PFSK-1 (cell line): ENCODE results near the gene JCHAIN.

Source experiments
- POLR2AphosphoS5 ChIP-seq: IDR thresholded peaks from 2 replicates; pipeline ENCODE4 v1.6.1; 2012; ENCODE audit warnings: low read depth, mild to moderate bottlenecking, control low read depth, low read length, moderate library complexity
- SIN3A ChIP-seq: IDR thresholded peaks from 2 replicates; pipeline ENCODE4 v1.6.1; 2012; ENCODE audit warnings: mild to moderate bottlenecking, low read length, moderate library complexity, borderline replicate concordance; ENCODE audit not compliant: insufficient read depth
- TAF1 ChIP-seq: IDR thresholded peaks from 2 replicates; pipeline ENCODE4 v1.6.1; 2012; ENCODE audit warnings: low read length, control low read depth, borderline replicate concordance; ENCODE audit not compliant: insufficient read depth
- TF ChIP-seq, protein P1 (sequence below), 2 experiments: IDR thresholded peaks; 2 replicates each; pipeline versions ENCODE4 v1.6.1 to v1.8.0; 2011 to 2012; ENCODE audit warnings: low read depth in 2 of 2, low read length in 2 of 2, control low read depth in 1 of 2, inconsistent platforms in 1 of 2, mild to moderate bottlenecking in 1 of 2, moderate library complexity in 1 of 2; ENCODE audit not compliant: insufficient read depth in 1 of 2

DNA sequence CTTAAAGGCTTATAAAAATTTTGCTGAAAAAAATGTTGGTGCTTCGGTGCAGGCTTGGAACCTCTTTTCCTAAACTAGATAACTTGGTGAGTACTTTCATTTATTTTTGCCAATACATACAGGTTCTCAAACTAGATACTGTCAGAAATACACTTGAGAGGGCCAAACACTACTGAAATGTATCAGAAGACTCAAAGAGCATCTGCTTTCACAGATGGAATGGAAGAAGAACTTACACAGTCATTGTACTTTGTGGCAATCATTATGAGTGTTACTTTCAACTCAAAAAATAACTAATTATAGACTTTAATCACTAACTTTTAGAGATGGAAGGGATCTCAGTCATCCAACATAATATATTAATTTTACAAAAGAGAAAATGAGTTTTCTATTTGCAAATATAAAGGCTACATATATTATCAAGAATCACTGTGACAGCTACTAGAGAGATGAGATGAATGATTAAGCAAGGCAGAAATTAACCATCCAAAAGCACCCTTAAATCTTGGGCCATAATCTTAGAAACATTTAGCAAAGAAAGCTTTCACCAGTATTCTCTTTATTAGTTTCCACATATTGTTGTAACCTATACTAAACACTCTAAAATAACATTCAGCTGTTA lies 36.7 kb downstream of the JCHAIN start:
- TF ChIP-seq POLR2AphosphoS5: no peak
- no peak for TF ChIP-seq TAF1
- TF ChIP-seq SIN3A: no peak
- TF ChIP-seq, protein P1, sequence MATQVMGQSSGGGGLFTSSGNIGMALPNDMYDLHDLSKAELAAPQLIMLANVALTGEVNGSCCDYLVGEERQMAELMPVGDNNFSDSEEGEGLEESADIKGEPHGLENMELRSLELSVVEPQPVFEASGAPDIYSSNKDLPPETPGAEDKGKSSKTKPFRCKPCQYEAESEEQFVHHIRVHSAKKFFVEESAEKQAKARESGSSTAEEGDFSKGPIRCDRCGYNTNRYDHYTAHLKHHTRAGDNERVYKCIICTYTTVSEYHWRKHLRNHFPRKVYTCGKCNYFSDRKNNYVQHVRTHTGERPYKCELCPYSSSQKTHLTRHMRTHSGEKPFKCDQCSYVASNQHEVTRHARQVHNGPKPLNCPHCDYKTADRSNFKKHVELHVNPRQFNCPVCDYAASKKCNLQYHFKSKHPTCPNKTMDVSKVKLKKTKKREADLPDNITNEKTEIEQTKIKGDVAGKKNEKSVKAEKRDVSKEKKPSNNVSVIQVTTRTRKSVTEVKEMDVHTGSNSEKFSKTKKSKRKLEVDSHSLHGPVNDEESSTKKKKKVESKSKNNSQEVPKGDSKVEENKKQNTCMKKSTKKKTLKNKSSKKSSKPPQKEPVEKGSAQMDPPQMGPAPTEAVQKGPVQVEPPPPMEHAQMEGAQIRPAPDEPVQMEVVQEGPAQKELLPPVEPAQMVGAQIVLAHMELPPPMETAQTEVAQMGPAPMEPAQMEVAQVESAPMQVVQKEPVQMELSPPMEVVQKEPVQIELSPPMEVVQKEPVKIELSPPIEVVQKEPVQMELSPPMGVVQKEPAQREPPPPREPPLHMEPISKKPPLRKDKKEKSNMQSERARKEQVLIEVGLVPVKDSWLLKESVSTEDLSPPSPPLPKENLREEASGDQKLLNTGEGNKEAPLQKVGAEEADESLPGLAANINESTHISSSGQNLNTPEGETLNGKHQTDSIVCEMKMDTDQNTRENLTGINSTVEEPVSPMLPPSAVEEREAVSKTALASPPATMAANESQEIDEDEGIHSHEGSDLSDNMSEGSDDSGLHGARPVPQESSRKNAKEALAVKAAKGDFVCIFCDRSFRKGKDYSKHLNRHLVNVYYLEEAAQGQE (IDR thresholded peaks at IDR 0.05; ENCODE audit: insufficient read depth in 1 of 2, low read depth in 2 of 2, low read length in 2 of 2): no peak
